GM19438 (cell line): ENCODE measurements around the gene APH1B.

Experiments
- ATAC-seq: cut with Tn5 transposase; IDR thresholded peaks from one replicate; pipeline ENCODE4 v1.9.1; 2021; ENCODE audit warnings: low read depth; ENCODE audit not compliant: unreplicated experiment

APH1B gene

DNA sequence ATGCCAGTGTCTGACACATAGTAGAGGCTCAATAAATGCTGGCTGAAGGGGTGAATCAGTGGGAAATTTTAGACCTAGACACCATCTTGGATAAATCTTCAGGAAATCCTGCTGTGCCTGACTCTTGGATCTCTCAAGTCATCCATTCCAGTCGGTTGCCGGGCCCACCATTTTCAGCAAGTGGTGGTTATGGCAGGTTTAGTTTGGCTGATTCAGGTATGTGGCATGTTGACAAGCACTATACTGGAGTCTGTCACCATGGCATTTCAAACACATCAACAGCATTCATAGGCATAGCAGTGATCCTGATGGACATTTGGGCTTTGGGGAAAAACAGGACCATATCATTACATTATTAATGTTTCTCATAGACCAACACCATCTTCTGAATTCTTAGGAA, 25.7 kb upstream of the APH1B start:
- no peak for ATAC-seq

DNA sequence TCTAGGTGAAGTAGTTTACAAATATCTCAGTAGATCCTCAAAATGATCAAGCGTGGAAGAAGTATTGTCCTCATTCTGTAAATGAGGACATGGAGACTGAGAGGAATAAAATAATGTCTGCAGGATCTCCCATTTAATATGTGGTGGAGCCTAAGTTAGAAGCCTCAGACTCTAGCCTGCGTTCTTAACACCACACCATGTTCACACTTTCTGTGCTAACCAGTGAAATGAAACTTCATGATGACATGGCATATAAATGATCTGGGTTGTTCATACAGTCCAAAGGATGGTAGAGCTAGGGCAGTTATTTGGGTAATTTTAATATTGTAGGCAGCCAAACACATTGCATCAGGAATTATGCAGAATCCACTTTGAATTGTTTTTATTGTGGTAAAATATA, 25.1 kb upstream of the APH1B start:
- ATAC-seq: no peak

DNA sequence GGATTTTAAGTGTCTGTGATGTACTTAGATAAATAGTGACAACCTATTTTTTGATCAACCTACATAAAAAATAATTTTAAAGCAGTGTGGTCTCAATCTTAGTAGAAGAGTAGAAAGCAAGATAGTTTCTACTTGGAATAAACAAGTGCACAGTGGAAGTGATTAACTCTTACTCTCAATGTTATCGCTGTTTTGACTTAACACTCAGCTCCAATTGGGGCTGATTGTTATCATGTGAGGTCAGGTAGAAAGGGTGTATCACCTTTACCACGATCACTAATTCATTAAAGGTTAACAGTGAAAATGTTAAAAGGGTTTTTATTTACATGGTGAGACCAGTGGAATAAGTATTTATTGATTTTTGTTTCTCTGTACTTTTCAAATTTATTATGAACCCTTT, 22.4 kb upstream of the APH1B start:
- ATAC-seq: no peak

DNA sequence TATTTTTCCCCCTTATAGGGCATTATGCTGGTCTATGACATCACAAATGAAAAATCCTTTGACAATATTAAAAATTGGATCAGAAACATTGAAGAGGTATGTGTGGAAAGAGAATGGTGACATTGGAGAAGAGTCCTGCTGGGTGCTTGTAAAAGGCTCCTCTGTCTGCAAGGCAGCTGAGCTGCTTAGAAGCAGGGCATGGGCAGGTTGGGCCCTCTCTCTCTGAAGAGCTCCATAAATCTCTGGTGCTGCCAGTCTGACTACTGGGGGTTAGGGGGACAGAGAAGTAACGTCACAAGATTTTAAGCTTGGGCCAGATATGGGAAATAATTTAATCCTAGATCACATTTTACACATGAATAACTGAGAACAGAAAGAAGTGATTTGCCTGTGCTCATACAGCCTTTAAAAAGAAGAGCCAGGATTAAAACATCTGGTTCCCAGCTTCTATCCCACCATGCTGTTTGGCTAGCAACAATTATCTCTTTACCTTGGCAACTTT, 21.9 kb upstream of the APH1B start:
- ATAC-seq: no peak

DNA sequence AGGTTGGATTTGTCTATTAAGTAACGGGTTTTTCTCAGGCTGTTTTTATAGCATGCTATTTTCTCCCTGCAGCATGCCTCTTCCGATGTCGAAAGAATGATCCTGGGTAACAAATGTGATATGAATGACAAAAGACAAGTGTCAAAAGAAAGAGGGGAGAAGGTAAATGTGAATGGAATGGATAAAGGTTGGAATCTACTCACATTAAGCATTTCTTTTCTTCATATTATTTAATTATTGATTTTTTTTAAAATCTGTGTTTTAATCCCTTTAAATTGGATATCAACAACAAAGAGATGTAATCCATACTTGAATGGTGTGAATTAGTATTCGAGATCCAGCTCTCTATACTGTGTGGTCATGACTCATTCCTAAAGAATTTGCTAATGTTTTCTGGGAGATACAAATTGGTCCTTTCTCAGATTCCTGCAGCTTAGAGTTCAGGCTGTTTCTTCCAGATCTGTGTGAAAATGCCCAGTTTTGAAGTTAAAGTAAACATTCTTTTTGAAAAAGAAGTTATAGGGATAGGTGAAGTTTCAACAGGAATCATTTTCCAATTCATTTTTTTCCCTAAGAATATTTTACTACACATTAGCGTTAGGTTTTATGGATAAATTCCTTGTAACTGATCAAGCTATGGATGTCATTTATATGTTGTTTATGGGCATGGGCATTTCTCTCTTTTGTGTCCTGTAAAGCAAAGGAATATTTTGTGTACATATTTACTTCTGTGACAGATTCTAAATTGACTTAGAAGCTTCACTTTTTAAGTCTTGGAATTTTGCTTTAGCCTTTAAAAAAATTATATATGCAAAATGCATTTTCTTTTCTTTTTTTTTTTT, 20.8 kb upstream of the APH1B start:
- ATAC-seq: no peak

DNA sequence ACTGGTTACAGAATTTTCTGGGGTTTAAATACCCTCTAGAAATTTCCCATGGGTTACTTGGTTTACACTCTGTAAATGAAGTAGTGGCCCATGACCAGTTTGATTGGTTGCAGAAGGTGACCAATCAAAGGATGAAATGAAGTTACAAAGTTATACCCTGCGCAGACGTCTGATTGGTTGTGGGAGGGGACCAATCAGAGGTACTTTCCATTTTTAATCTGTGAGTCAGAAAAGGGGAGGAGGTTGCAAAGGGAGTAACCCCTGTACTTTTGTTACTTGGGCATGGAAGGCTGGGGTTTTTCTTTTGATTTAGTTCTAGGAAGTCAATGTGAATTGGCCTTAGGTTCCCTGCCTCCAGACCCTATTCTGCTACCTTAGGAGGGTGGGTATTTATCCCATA, 18.7 kb upstream of the APH1B start:
- ATAC-seq: no peak

DNA sequence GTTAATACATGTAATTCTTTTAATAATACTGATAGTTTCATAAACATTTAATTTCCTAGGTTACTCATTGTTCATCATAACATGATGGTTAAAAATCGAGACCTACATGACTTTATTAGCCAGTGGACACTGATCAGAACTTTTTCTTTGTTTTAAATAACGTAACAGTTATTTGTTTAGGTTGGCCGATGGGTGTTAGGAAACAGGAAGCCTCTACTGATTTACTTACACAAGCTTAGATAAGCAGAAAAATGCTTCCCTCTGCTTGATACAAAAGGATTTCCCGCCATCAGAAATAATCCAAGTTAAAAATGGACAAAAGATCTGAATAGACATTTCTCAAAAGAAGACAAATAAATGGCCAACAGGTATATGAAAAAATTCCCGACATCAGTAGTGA, 16.6 kb upstream of the APH1B start:
- ATAC-seq: no peak

DNA sequence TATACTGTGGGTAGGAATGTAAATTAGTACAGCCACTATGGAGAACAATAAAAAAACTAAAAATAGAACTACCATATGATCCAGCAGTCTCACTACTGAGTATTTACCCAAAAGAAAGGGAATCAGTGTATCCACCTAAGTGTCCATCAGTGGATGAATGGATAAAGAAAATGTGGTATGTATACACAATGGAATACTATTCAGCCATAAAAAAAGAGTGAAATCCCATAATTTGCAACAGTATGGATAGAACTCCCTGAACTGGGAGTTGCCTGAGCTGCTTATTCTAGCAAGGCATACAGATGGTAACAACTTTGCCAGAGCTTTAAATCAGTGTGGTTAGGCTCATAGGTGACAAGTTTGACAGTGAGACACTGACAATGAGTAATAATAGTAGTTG, 16.1 kb upstream of the APH1B start:
- no peak for ATAC-seq

DNA sequence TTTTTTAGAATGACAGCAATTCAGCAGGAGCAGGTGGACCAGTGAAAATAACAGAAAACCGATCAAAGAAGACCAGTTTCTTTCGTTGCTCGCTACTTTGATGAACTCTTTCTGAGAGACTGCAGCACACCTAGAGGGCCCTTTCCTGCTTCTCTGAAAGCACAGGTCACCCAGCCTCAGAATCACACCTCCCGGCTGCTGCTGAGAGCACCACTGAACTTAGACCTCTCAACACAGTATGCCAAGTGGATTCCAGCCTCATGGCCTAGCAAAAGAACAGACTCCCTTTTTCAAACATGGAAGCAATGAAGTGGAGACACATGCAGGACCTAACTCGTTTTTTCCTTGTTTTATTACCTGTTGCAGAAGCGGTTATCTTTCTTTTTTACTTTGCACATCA, 13.9 kb upstream of the APH1B start:
- no peak for ATAC-seq

DNA sequence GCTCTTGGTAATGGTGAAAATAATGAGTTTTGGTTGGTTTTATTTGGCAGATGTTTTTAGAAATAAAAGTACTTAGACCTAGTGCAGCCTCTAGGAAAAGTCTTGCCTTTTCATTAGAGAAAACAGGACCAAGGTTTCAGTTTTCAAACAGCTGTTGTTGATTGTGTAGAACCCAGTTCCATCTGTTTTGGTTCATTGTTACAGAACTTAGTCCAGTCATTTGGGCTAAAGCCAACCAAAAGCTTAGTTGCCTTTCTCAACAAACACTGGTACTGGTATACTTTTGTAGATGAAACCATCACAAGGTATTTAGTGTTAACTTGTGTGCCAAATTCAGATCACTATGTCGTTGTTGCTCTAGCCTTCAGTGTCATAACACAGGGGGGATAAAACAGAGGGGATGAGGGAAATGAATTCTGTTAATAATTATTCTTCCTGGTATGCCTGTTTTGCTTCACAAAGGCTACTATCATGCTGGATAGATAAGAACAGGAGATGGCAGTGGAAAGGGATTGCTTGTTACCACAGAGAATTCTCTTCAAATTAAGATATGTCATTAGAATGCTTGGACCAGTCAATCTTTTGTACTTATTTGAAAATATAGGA, 12.6 kb upstream of the APH1B start:
- no peak for ATAC-seq

DNA sequence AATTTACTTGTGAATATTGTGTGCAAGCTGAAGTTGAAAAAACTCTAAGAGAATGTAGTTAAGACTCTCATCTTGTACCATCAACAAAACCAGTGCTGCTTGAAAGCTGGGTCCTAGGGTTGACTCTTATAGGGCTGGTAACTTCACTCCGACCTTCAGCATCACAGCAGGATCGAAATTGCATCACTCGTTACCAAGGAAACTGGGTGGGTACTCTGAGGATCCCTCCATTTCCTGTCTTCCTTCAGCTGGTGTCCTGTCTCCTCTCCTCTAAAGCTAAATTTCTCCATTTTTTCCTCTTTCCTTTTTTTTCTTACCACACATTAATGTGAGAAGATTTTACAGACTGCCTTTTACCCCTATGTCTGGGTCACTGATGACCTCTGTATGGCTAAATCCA, 3.0 kb upstream of the APH1B start:
- no peak for ATAC-seq

DNA sequence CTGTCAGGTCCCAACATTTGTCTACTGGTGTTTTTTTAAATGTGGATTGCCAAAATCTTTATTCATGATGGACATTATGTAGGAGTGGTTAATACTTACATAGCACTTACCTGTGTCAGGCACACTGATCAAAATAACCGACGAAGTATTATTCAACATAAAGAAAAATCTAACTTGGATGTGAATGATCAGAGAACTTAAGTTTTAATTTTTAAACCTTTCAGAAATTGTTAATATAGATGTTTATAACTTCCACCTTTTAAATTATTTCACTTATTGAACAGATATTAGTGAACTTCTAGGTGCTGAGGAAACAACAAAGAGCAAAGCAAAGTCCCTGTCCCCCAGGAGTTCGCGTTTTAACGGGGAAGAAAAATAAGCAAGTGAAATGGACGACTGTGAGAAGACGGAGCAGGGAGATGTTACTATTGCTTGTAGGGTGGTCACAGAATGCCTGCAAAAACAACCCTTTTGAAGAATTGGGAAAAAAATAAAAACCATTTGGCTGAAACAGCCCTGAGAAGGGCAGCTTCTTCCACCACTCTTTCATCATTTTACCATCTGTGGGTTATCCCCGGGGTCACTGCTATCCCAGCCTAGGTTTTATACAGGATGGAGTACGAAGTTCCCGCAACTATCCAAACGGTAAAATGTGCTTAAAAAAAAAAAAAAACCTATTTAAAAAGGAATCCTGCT, 915 bp upstream of the APH1B start:
- peak; percentile 15 for ATAC-seq

DNA sequence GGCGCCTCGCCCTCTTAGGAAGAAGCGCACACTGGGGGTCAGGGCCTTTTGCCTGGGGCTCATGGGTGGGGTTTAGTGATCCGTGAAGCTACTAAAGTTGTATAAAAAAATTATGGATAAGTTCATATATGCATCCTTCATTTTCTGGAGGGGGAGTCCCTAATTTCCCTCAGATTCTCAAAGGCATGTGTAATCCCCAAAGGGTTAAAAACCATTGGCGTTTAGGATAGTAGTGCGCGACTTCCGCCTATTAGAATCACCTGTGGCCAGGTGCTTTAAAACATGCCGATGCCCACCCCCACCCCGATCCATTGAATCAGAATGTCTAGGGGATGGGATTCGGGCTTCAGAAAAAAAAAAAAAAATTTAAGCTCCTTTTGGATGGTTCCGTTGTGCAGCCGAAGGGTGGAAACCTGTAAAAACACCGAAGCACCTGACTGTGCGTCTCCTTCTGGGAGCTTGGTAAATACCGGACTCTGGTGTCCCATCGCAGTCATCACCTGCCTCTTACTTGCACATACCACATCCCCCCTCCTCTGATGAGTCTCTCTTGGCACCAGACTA, 570 bp downstream of the APH1B start:
- ATAC-seq: peak; percentile 23

DNA sequence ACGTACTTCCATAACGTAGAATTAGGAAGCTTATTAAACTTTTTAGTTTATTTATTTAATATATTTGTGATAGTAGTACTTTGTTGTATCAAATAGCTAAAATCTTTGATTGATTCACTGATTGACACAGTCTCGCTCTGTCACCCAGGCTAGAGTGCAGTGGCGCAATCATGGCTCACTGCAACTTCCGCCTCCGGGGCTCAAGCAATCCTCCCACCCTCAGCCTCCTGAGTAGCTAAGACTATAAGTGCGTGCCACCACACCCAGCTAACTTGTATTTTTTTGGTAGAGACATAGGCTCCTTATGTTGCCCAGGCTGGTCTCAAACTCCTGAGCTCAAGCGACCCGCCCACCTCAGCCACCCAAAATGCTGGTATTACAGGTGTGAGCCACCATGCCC, 5.7 kb downstream of the APH1B start:
- ATAC-seq: no peak

DNA sequence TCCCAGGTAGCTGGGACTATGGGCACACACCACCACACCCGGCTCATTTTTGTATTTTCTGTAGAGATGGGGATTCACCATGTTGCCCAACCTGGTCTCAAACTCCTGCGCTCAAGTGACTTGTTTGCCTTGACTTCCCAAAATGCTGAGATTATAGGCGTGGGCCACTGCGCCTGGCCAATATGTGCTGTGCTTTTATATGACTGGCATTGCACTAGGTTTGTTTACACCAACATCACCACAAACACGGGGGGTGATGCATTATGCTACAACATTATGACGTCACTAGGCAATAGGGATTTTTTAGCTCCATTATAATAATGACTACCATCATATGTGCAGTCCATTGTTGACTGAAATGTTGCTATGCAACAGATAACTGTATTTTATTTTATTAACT, 6.9 kb downstream of the APH1B start:
- no peak for ATAC-seq

DNA sequence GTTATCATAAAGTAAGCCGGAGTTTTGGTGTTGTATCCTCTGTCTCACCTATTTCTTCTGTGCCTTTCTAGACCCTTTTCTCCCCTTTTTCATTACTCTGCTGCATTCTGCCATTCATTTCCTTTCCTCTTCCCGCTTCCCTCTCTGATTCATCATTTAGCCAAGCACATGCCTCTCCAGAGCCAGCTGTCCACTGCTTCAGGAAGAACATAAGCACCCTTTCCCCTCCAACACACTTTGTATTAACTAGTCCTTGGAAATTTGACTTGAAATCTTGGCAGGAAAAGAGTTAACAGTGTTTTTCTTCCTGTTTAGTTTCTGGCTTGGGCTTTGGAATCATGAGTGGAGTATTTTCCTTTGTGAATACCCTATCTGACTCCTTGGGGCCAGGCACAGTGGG, 9.7 kb downstream of the APH1B start:
- no peak for ATAC-seq

DNA sequence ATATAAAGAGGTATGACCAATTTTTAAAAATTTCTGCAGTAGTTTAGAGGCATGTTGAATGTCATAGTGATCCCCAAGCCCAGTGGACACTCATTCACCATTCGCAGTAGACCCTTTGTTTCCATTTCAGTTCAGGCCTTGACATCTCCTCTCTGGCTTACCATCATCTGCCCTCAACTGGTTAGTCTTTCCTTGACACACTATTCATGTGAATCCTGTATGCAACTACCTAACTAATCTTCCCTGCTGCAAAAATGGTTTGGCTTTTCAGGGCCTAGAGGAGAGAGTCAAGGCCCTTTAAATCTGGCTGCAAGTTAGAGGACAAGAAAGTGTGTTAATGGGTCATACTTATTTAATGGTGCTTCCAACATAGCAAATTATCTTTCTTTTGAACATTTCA, 10.9 kb downstream of the APH1B start:
- no peak for ATAC-seq

DNA sequence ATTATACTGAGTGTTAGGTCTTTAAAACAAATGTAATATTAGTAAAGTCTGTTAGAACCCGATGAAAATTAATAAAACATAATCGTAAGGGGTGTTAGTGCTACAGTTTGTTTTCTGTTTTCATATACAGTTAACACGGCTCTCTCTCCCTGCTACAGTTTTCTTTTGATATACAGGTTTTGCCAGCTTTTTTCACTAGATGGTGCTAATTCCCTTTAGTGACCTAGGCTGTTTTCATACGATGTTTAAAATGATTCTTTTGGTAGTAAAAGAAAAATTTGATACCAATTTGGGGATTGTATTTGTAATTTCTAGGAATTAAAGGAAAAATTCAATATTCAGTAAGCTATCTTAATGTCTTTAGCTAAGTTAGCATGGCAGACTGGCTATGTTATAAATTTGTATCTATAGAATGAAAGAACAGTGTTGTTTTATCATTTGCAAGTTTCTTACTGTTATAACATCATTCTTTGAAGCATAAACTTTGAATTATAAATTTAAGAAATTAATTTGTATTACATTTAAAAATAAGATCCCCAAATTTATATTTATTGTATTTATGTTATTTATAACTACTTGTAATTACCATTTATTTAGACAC, 11.5 kb downstream of the APH1B start:
- ATAC-seq: no peak

DNA sequence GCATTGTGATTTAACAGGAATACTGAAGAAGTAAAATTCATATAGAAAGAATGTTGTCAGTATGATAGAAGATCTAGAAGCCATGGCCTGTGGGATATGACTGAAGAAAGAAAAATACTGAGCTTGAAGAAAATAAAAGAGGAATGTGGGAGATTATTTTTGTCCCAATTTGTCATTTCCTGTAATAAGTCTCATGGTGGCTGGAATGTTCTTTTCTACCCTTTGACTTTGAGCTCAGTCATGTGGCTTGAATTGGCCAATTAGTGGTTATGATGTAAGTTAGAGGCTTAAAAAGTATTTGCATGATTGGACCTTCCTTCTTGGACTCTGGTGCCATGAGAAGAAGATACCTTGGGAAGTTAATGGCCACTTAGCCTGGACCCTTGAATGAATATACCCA, 14.1 kb downstream of the APH1B start:
- no peak for ATAC-seq

DNA sequence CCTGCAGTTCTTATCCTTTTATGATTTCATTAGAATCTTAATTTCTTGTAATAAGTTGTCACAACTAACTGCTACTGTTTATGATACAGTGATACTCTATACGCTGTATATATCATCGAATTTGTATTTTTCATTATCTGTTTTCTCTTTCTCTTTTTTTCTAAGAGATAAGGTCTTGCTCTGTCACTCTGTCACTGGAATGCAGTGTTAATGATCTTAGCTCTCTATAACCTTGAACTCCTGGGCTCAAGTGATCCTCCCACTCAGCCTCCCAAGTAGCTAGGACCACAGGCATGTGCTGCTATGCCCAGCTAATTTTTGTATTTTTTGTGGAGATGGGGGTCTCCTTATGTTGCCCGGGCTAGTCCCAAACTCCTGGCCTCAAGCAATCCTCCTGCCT, 14.8 kb downstream of the APH1B start:
- no peak for ATAC-seq

DNA sequence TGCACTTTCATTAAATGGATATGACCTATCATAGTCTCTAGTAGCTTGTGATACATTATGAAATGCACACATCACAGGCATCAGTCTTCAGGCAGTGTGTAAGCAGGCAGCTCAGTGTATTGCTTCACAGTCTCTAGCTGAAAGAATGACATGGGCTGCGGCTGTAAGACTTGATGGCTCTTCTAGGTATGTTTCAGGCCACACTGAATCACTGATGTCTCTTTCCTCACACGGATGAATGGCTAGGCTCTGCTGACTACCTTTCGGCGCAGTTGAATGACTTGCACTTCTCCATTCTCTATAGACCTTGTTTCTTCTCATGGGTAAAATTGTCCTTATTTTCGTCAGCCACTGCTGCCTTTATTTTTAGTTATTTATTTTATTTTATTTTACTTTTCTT, 15.4 kb downstream of the APH1B start:
- no peak for ATAC-seq
